Inflammatory macrophage treated with lipopolysaccharide for 1 hour (primary cell): ENCODE measurements around the gene HTR3C.
"Not testable (repeated sequence)": the region's sequence is repeated elsewhere in the genome, so short reads cannot be mapped to it uniquely, and the experiment has no call there.

Experiments
- DNase-seq, 2 donors: peaks; one replicate each; pipeline ENCODE4 v3.0.0-alpha.2; 2020 to 2022

Gene HTR3C

GRCh38 chr3:184052767-184053166 lies at the start of gene HTR3C:
Gene HTR3C, plus strand, starts transcription at chr3:184053047. Its CDS starts 34 bp downstream, at chr3:184053081.
- no peak for DNase-seq

- DNase-seq = no peak
These were observed 49.5 kb upstream of the HTR3C start for GRCh38 chr3:184003187-184003967.

GRCh38 chr3:184004476-184004875 lies 48.4 kb upstream of the HTR3C start:
- DNase-seq = peak; percentile 21 to 44

- peak; percentile 25 to 30 for DNase-seq
These were observed 46.8 kb upstream of the HTR3C start for GRCh38 chr3:184005941-184006507.

- not testable (repeated sequence) for DNase-seq
These were observed 45.6 kb upstream of the HTR3C start for GRCh38 chr3:184007143-184007813.

GRCh38 chr3:184008161-184008560 lies 44.7 kb upstream of the HTR3C start:
- DNase-seq = no peak

- no peak for DNase-seq
These were observed 41.5 kb upstream of the HTR3C start for GRCh38 chr3:184011230-184011876.

GRCh38 chr3:184011937-184012889 lies 40.6 kb upstream of the HTR3C start:
- DNase-seq = no peak

GRCh38 chr3:184015381-184016019 lies 37.3 kb upstream of the HTR3C start:
- no peak for DNase-seq

- no peak for DNase-seq
These were observed 36.7 kb upstream of the HTR3C start for GRCh38 chr3:184016169-184016570.

- DNase-seq = peak; percentile 54 to 67
These were observed 35.8 kb upstream of the HTR3C start for GRCh38 chr3:184016811-184017671.

GRCh38 chr3:184017672-184018423 lies 35.0 kb upstream of the HTR3C start, which contains the start of gene ABCC5:
Gene ABCC5, minus strand, starts transcription at chr3:184017884. Its CDS starts 3,492 bp downstream, at chr3:184014392.
- peak; percentile 87 to 92 for DNase-seq

GRCh38 chr3:184018424-184018973 lies 34.3 kb upstream of the HTR3C start:
- no peak for DNase-seq

GRCh38 chr3:184022323-184022722 lies 30.5 kb upstream of the HTR3C start:
- peak; percentile 73 to 75 for DNase-seq

GRCh38 chr3:184025256-184025655 lies 27.6 kb upstream of the HTR3C start:
- not testable (repeated sequence) for DNase-seq

- not testable (repeated sequence) for DNase-seq
These were observed 24.5 kb upstream of the HTR3C start for GRCh38 chr3:184028275-184028890.

GRCh38 chr3:184029443-184029842 lies 23.4 kb upstream of the HTR3C start:
- no peak for DNase-seq

GRCh38 chr3:184030536-184030935 lies 22.3 kb upstream of the HTR3C start:
- DNase-seq = peak in 1 of 2 donors; percentile 36
